Fibroblast of mammary gland (primary cell): ENCODE results near the gene LYSET.
"Not testable (repeated sequence)": the region's sequence is repeated elsewhere in the genome, so short reads cannot be mapped to it uniquely, and the experiment has no call there.

Source experiments
- DNase-seq: peaks from one replicate; pipeline ENCODE4 v3.0.0-alpha.2; 2010; ENCODE audit warnings: low read depth
- H3K4me3 ChIP-seq: 2 replicates; pipeline ENCODE4 v1.5.1; 2011; ENCODE audit warnings: low read depth, mild to moderate bottlenecking, low read length, moderate library complexity; ENCODE audit not compliant: control insufficient read depth
- CTCF ChIP-seq: conservative IDR thresholded peaks from 2 replicates; pipeline ENCODE4 v1.5.1; 2011; ENCODE audit warnings: low read depth, low read length, inconsistent platforms; ENCODE audit not compliant: control insufficient read depth, insufficient read depth

The LYSET gene

DNA sequence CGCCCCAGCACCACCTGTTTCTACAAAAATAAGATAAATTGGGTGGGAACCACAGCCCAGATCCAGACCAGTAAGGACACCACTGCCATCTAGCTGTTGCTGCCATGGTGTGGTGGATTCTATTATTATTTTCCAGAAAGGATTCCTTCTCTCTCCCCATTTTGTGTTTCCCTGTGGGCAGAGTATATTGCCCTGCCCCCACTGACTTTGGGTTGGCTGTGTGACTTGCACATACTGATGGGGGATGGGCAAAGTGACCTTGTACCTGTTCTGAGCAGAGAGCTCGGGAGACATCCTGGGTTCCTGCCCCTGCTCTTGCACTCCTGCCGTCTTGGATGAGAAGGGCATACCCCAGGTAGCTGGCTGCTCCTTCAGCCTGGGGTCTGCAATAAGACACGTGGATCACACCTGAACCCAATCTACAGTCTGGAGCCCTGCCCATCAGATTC lies 24.7 kb upstream of the LYSET start:
- DNase-seq: peak; percentile 20
- H3K4me3 ChIP-seq: no peak overlapping the region
- TF ChIP-seq CTCF: peak; percentile 46

DNA sequence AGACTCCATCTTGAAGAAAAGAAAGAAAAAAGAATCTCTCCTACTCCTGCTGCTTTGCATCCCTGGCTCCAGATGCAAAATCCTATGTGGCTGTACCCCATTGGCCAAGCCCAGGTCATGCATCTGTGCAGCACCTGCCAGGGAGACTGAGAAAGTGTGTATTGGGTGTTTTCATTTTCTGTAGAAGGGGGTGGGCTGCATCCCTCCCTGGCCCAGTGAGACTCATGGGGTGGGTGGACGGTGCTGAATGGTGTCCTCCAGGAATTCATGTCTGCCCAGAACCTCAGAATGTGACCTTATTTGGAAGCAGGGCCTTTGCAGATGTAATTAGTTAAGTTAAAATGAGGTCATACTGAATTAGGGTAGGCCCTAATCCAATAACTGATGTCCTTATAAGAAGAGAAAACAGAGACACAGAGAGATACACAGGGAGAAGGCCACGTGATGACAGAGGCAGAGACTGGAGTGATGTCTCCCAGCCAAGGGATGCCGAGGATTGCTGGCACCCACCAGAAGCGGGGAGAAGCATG lies 23.6 kb upstream of the LYSET start:
- no peak for TF ChIP-seq CTCF
- no peak for DNase-seq
- H3K4me3 ChIP-seq: no peak overlapping the region

GRCh38 chr14:93163564-93163963 lies 21.6 kb upstream of the LYSET start:
- no peak for TF ChIP-seq CTCF
- H3K4me3 ChIP-seq: no peak overlapping the region
- no peak for DNase-seq

- DNase-seq, H3K4me3 ChIP-seq: not testable (repeated sequence)
Measured at GRCh38 chr14:93165271-93166265, 19.5 kb upstream of the LYSET start.

DNA sequence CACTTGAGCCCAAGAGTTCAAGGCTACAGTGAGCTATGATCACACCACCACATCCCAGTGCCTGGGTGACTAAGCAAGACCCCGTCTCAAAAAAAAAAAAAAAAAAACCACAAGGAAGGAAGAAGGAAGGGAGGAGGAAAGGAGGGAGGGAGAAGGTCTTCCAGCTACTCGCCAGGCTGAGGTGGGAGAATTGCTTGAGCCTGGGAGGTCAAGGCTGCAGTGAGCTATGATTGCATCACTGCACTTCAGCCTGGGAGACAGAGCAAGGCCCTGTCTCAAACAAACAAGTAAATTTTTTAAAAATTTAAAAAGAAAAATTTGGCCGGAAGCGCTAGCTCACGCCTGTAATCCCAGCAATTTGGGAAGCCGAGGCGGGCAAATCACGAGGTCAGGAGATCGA lies 16.5 kb upstream of the LYSET start:
- DNase-seq, H3K4me3 ChIP-seq: not testable (repeated sequence)

DNA sequence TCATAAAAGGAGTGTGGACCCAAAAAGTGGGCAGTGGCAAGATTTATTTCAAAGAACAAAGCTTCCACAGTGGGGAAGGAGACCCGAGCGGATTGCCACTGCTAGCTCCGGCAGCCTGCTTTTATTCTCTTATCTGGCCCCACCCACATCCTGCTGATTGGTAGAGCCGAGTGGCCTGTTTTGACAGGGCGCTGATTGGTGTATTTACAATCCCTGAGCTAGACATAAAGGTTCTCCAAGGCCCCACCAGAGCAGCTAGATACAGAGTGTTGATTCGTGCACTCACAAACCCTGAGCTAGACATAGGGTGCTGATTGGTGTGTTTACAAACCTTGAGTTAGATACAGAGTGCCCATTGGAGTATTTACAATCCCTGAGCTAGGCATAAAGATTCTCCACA lies 15.5 kb upstream of the LYSET start:
- not testable (repeated sequence) for H3K4me3 ChIP-seq, DNase-seq

DNA sequence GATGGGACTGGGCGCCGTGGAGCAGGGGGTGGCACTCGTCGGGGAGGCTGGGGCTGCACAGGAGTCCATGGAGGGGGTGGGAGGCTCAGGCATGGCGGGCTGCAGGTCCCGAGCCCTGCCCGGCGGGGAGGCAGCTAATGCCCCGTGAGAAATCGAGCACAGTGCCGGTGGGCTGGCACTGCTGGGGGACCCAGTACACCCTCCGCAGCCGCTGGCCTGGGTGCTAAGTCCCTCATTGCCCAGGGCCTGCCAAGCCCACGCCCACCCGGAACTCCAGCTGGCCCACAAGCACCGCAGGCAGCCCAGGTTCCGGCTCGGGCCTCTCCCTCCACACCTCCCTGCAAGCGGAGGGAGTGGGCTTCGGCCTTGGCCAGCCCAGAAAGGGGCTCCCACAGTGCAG lies 15.0 kb upstream of the LYSET start:
- not testable (repeated sequence) for DNase-seq, H3K4me3 ChIP-seq

GRCh38 chr14:93171376-93171775 lies 13.7 kb upstream of the LYSET start:
- H3K4me3 ChIP-seq: no peak overlapping the region
- no peak for DNase-seq
- no peak for TF ChIP-seq CTCF

DNA sequence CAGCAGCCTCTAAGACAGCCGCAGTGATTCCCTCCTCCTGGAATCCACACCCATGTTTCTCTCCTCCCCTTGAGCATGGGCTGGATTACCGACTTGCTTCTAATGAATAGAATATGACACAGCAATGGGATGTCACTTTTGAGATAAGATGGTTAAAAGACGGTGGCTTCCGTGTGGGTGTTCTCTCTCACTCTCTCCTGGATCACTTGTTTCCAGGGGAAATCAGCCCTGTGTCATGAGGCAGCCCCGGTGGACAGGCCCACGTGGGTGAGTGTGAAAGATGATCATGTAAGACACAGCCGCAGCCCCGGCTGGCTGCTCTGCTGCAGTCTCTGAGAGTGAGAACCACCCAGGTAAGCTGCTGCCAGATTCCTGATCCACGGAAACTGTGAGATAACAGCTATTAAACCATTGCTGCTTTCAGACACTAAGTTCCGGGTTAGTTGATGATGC lies 11.1 kb upstream of the LYSET start:
- no peak for TF ChIP-seq CTCF
- H3K4me3 ChIP-seq: no peak overlapping the region
- DNase-seq: peak; percentile 14

DNA sequence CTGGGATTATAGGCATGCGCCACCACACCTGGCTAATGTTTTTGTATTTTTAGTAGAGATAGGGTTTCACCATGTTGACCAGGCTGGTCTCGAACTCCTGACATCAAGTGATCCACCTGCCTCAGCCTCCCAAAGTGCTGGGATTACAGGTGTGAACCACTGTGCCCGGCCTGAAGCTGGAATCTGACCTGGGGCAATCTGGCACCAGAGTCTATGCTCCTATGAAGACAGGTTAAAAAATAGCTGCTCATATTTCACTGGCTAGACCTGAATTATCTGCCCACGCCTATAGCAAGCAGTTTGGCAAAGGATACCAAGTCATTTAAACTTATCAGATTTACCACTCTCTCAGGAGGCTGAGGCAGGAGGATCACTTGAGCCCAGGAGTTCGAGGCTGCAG lies 10.4 kb upstream of the LYSET start:
- not testable (repeated sequence) for H3K4me3 ChIP-seq, DNase-seq
